COLO668 (cell line): ENCODE measurements around the gene C1orf198.

Source experiments
- DNase-seq: peaks from one replicate; lab custom pipeline; 2025; ENCODE audit not compliant: unreplicated experiment; lab: John Stamatoyannopoulos, UW

The C1orf198 gene

GRCh38 chr1:230836347-230836746 lies 32.0 kb downstream of the C1orf198 start:
- DNase-seq, result no peak

DNA sequence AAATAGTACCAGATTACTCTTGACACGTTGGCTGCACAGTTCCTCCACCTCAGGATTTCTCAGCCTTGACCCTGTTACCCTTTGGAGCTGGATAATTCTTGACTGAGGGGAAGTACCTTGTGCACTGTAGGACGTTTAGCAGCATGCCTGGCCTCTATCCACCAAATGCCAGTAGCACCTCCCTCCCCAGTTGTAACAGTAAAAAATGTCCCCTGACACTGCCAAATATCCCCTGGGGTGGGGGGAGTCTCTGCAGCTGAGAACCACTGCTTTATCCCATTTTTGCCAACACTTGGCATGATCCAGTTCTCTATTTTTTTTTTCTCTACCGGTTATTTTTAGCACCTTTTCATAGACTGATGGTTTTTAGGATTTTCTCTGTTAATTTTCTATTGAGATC lies 34.0 kb downstream of the C1orf198 start:
- no peak for DNase-seq

DNA sequence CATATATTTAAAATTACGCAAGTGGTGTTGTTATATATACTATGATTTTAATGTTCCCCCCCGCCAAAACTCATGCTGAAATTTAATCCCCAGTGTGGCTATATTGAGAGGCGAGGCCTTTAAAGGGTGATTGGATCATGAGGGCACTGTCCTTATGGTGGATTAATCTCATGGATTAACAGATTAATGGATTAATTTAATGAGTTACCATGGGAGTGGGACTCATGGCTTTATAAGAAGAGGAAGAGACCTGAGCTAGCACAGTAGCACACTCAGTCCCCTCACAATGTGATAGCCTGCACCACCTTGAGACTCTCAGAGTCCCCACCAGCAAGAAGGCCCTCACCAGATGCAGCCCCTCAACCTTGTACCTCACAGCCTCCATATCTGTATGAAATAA lies 34.8 kb downstream of the C1orf198 start:
- DNase-seq, result no peak

DNA sequence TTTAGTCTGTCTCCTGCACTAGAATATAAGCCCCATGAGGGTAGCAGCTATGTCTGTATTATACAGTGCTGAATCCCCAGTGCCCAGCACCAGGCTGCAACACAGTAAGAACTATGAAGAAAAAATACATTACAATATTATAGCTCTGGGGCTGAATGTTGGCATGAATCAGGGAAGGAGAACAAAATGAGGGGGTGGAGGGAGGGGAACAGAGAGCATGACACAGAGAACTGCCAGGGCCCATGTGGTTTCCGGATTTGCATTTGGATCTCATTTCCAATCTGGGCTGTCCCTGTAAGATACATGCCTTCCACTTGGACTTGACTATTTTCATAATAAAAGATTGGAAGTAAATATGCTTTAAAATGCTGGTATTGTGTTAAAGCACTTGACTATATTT lies 35.8 kb downstream of the C1orf198 start:
- DNase-seq, result no peak

GRCh38 chr1:230831771-230832170 lies 36.5 kb downstream of the C1orf198 start:
- DNase-seq, result no peak

GRCh38 chr1:230828421-230828820 lies 39.9 kb downstream of the C1orf198 start:
- DNase-seq, result no peak

GRCh38 chr1:230827801-230828200 lies 40.5 kb downstream of the C1orf198 start:
- no peak for DNase-seq

GRCh38 chr1:230827081-230827681 lies 41.1 kb downstream of the C1orf198 start:
- DNase-seq, result no peak

DNA sequence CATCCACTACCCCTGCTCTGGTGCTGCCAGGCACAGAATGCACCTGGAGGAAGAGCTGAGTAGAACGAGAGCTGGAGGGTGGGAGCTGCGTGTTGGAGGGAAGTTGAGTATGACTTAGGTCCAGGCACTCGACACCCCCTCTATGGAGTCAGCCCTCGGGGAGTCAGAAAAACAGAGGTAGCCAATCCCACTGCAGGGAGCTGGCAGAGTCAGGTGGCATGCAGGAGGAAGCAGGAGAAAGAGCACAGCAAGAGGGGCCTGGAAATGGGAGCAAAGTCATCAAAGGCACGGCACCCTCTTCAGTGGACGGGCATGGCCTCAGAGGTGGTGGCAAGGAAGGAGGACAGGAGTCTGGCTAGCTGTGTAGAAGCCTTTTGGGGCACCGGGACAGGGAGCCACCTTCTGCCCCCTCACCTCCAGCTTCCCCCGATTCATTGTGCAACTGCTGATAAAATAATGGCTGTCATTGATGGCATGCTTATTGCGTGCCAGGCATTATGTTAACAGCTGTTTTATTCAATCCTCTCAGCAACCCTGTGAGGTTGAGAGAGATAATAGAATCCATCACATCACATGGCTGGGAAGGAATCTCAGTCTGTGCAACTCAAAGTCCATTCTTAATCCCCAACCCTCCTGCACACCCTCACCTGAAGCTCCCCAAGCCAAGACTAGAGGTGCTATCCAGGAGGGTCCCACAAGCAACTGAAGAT lies 42.0 kb downstream of the C1orf198 start:
- no peak for DNase-seq

DNA sequence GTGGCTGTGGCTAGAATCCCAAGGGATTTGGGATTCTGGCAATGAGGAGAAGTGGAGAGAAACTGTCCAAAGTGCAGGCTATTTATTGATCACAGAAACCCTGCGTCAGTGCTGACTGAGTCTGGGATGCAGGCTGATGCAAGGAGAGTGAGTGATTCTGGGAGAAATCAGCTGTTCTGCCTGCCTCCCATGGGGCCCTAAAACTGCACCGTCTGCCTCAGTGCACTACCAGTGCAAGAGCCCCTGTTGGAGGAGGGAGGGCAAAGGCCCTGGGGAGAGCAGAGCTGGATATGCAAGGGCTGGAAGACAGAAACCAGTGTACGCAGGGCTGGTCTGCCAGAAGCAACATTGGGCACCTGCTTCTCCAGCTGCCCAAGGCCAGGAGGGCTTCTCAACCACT lies 42.6 kb downstream of the C1orf198 start:
- no peak for DNase-seq

DNA sequence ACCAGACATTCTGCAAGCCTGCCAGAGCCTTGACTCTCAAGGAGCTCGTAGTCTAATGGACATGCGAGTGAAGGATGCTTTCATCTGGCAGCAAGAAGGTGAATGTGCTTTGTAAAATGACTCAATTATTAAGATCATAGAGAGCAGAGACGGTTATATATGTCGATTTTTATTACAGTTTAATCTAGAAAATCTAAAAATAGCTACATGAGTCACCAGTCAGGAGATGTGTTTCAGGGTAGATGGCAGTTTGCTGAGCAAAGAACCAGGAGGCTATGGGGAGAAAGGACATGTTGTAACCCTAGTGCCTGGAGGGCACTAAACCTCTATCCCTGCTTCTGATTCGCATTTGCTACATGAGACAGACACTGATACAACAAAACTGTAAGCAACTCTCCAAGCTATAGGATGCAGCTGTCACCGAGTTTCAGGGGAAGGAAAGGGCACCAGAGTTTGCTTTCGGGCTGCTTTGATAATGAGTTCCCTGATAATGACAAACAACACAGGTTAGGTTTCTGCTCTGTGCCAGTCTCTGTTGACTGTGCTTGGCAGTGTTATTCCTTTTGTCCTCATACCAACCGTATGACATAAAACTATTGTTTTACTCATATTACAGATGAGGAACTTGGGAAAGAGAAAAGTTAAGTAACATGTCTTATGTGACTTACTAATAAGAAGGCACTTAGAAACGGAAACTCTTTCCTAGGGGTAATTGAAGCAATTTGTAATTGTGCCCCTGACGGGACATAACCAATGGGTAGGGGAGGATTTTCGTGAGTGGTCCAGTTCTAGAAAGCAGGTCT lies 43.2 kb downstream of the C1orf198 start:
- peak; percentile 63 for DNase-seq

GRCh38 chr1:230824551-230824918 lies 43.8 kb downstream of the C1orf198 start:
- peak; percentile 50 for DNase-seq

GRCh38 chr1:230823931-230824381 lies 44.4 kb downstream of the C1orf198 start:
- no peak for DNase-seq

GRCh38 chr1:230823426-230823825 lies 44.9 kb downstream of the C1orf198 start:
- peak; percentile 29 for DNase-seq

DNA sequence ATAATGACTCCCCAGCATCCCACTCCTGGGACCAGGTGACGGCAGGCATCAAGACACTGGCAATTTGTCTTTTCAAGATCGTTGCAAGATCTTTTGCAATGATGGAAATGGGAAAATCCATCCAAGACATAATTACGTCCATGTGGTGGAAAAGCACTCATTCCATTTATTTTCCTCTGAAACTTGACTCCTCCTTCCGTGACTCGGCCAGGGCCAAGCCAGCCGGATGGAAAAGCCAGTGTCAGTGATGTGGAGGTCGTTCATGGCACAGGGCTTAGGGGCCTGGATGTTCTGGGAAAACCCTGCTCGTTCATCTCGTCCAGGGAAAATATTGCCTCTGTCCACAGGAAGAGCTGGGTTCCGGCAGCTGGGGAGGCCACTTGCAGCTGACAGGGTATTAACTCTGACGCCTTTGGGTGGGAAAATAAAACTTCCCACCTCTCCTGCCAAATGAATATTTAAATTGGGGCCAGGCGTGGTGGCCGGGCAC lies 46.2 kb downstream of the C1orf198 start:
- no peak for DNase-seq

DNA sequence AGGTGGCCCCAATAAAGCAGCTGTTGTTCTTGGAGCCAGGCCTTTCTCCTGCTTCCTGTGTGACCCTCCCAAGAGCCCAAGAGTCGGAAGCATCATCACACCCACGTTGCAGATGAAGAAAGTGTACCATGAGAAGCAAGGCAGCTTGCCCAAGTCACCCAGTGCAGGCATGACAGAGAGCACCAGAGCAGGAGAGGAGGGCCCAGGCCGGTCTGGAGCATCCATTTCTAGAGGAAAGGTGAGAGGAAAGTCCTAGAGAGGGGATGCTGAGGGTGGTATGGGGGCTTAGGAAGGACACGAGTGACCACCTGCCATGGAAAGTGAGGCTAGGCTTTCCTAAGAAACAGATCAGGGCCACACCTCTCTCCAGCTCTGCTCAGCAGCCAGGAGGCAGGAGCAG lies 47.0 kb downstream of the C1orf198 start:
- DNase-seq, result no peak

GRCh38 chr1:230820568-230820967 lies 47.8 kb downstream of the C1orf198 start:
- DNase-seq, result no peak

GRCh38 chr1:230819976-230820375 lies 48.3 kb downstream of the C1orf198 start:
- no peak for DNase-seq

GRCh38 chr1:230818901-230819300 lies 49.4 kb downstream of the C1orf198 start:
- no peak for DNase-seq

DNA sequence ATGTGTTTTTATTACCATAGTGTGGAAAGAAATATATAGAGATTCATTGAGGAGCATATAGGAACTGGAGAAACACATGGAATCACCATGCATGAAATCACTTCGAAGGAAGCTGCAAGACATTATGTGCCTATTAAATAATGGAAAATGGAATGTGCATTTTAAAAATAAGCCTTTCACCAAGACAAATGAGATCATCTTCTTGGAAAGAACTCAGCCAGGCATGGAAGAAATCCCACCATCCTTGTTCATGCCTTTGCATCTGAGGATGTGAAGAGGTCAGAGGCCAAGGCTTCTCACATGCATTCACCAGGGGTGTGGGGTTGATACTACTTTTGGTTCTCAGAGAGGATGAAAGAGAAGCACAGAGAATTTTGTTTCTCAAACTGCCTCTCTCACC lies 50.0 kb downstream of the C1orf198 start:
- DNase-seq, result no peak

DNA sequence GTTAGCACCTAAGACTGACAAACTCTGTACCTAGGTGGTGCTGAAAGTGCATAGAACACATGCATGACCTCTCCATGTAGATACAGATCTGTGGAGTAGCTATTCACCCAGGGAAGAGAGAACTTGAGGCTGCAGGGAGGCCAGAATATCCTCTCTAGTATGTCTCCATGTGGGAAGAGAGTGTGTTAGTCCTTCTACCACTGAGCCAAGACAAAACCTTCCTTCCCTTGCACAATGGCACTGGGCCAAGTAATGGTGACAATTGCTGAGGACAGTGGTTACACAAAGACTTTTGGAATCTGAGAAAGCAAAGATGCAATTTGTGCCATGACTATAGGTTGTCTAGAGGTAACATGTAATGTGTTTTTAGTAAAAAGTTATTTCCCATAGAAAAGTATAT lies 52.3 kb downstream of the C1orf198 start:
- no peak for DNase-seq
